HG02884 (cell line): ENCODE measurements around the gene NRSN2.

Source experiments
- ATAC-seq: cut with Tn5 transposase; IDR thresholded peaks from one replicate; pipeline ENCODE4 v1.9.1; 2021; ENCODE audit warnings: mild to moderate bottlenecking, moderate library complexity; ENCODE audit not compliant: unreplicated experiment

Gene NRSN2

GRCh38 chr20:346640-347316, at the start of gene NRSN2:
Gene NRSN2 (plus strand): TSS chr20:347111. CDS start chr20:349644, 2,533 bp downstream.
- ATAC-seq = no peak

GRCh38 chr20:297925-298775, 48.8 kb upstream of the NRSN2 start:
- peak; percentile 9 for ATAC-seq

DNA sequence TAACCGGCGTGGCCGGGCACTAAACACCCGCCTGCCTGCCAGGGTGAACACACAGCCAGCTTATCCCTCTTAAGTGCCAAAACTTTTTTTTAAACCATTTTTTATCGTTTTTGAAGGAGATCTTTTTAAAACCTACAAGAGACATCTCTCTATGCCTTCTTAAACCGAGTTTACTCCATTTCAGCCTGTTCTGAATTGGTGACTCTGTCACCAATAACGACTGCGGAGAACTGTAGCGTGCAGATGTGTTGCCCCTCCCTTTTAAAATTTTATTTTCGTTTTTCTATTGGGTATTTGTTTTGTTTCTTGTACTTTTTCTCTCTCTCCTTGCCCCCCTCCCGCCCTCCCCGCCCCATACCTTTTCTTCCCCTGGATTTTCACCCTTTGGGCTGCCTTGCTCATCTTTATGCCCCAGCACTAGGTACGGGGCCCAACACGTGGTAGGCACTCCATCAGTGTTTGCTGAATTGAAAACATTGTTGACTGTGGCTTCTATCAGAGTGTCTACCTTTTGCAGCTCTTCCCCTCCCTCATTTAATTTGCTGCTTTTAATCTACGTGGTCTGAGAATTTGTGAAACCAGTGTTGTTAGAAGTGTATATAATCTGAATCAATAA, 48.0 kb upstream of the NRSN2 start:
- ATAC-seq = no peak

DNA sequence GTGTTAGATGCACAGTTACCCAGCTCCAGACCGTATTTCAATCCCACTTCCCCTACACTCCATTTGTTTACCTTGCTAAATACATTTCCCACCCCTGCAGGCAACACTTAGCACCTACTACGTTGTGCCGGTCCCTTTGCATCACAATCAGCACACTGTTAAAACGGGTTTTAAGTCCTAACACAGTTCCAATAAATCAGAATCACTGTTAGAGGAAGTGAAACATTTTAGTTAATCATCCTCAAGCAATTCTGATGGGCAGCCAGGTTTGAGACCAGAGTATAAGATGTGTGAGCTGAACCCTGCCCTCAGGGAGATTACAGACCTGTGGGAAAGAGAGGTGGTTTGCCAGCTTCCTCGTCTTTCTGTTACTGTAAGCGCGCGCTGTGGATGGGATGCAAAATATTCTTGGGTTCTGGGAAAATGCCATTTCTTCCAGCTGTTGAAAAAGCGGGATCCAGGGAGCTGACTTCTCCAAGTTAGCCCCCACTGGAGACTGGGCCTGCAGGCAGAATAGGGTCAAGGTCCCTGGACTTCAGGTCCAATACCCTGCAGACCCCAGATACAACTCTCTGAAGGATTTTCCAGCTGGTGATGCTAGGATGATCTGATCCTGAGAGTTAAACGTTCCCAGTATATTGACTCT, 46.4 kb upstream of the NRSN2 start:
- no peak for ATAC-seq

GRCh38 chr20:301886-302848, 44.7 kb upstream of the NRSN2 start:
- no peak for ATAC-seq

- no peak for ATAC-seq
Observed at GRCh38 chr20:305745-306144, 41.2 kb upstream of the NRSN2 start.

DNA sequence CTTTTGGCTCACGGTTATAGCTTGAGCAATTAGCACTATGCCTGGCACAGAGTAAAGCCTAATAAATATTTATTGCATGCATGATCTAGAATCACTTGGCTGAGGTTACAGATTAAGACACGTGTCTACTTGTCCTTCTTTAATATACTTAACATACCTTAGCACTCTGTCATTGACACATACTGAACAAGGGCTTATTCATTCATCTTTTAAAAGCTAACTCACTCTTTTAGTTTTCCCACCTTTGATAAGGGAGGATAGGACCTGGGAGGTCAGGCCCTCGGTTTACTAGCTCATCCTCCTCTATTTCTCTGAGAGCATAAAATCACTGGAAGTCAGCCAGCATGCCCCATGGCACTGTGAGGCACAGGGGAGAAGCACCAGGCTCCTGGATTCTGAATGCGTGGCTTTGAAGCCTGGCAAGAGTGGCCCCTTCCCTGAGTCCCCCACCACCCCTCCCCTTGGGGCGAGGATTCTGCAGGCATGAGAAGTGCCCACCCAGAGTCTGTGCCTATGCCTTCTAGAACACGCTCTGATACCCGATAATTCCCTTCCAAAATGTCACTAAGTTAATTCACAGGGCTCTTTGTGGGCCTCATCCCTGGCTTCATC, 38.4 kb upstream of the NRSN2 start:
- no peak for ATAC-seq

- ATAC-seq = no peak
Observed at GRCh38 chr20:309306-309840, 37.5 kb upstream of the NRSN2 start.

- peak; percentile 99 for ATAC-seq
Observed at GRCh38 chr20:309841-310644, 36.9 kb upstream of the NRSN2 start.

DNA sequence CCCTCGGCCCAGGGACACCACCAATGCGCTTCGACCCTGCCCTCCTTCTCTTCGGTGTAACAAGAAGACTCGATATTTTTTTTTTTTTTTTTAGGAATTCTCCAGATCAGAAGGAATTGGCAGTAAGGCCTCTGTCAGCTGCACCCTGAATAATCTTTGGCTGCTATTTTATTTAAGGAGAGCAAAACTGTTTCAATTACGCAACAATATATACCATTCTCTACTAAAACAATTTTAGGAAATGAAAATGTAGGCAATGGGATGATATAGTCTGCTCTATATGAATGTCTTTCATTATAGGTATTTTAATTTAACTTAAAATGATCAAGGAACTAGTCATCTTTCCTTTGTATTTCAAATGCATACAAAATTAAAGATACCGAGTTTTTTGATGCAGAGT, 36.3 kb upstream of the NRSN2 start:
- ATAC-seq = no peak

GRCh38 chr20:311609-312008, 35.3 kb upstream of the NRSN2 start:
- ATAC-seq = no peak

DNA sequence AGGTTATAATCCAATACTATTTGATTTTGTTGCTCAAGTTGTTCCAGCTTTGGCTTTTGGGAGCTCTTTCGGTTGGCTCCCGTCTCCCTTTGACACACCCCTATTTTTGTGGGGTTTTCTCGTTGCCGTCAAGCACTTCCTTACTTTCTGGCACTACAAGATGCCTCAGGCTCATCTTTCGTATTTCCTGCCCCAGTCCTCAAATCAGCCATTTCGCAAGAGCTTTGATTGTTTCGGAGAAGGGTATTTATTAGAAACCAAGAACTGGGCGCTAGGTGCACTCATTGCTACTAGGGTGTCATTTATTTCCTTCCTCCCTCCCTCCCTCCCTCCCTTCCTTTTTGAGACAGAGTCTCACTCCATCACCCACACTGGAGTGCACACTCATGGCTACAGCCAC, 34.8 kb upstream of the NRSN2 start:
- ATAC-seq = no peak

GRCh38 chr20:312866-313265, 34.0 kb upstream of the NRSN2 start:
- ATAC-seq = no peak

DNA sequence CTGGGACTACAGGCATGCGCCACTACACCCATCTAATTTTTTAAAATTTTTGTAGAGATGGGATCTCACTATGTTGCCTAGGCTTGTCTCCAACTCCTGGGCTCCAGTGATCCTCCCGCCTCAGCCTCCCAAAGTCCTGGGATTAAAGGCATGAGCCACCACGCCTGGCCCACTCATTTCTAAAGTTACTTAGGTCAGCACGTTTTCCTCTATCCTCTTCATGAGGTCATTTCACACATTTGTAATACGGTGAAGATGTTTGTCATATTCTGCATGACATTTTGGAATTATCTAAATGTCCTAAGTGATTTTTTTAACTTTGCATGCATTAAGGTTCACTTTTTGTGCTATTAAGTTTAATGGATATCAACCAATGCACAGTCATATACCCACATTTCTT, 33.5 kb upstream of the NRSN2 start:
- no peak for ATAC-seq

- no peak for ATAC-seq
Observed at GRCh38 chr20:313948-314347, 33.0 kb upstream of the NRSN2 start.

DNA sequence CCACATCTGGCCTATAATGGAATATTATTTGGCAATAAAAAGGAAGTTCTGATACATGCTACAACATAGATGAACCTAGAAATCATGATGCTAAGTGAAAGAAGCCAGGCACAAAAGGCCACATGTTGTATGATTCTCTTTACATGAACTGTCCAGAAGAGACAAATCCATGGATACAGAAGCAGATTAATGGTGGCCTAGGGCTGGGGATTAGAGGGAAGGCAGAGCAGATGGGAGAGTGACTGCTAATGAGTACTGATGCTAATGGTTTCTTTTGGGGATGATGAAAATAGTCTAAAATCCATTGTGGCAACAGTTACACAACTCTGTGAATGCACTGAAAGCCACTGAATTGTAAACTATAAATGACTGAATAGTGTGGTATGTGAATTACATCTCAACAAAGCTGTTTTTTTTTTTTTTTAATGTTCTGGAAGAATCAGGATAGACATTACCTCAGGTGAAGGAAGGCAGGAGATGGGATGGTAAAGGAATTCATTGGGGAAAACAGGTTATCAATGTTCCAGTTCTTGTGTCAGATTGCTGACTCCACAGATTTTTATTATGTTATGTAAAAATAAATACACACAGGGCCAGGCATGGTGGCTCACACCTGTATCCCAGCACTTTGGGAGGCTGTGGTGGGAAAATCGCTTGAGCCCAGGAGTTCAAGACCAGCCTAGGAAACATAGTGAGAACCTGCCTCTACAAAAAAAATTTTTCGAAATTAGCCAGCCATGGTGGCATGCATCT, 30.4 kb upstream of the NRSN2 start:
- no peak for ATAC-seq

GRCh38 chr20:324177-325044, 22.5 kb upstream of the NRSN2 start:
- peak; percentile 47 for ATAC-seq
